CD4-positive, alpha-beta T cell treated with Interleukin-4 for 1 hour (primary cell): ENCODE data around the gene ABHD1.
"Not testable (repeated sequence)": the region's sequence is repeated elsewhere in the genome, so short reads cannot be mapped to it uniquely, and the experiment has no call there.

Source experiments
- DNase-seq, 2 donors: peaks; one replicate each; pipeline ENCODE4 v3.0.0-alpha.2; 2020 to 2022

Gene ABHD1

GRCh38 chr2:27174638-27175037 is 51.0 kb downstream of the ABHD1 start:
- DNase-seq = no peak

- DNase-seq = no peak
Observed at GRCh38 chr2:27175330-27175729, 51.7 kb downstream of the ABHD1 start.

GRCh38 chr2:27175781-27176180 is 52.2 kb downstream of the ABHD1 start:
- not testable (repeated sequence) for DNase-seq

GRCh38 chr2:27177441-27178351 is 54.1 kb downstream of the ABHD1 start:
- DNase-seq = no peak

GRCh38 chr2:27178469-27178868 is 54.9 kb downstream of the ABHD1 start:
- no peak for DNase-seq

- DNase-seq = no peak
Observed at GRCh38 chr2:27179344-27180000, 55.9 kb downstream of the ABHD1 start.
